Measurements from ENCODE around the gene CACNG3. TPM values are rescaled to one million over a fixed set of nuclear protein-coding genes. Genes with fewer than 3 reads are reported as not detected.

CACNG3 gene
- total RNA-seq, 2 experiments from 2014 or later: not detected

DNA sequence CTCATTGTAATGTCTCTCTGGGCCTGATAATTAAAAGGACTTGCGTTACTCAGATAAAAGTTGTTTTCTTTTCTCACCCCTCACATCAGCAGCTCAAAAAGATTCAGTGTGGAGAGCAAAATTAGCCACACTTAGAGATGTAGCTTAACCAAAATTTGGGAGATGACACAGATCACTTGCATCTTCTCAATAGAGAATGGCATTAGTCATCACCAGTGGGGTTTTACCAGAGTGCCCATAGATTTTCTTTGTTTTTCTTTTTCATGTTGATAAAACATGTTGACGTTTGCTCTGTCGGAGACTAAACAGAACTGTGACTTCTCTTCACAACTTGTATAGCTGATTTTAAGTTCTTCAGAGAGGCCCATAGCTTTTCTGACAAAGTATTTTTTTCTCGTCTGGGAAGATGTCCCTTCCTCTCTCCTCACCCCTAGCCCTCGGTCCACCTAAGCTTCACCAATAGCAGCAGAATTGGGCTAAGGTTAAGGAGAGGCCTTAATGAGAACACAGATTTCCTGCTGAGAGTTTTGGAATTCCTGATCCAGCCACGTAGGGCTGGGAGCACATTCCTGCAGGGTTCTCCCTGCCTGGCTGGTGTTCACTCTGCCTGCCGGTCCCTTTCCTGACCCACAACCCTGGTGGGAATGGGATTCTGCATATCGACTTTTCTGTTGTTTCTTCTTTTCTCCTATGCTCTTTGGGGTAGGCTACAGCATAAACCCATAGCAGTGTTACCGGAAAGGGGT lies 92.6 kb downstream of the CACNG3 start:
- Mint-ChIP-seq H3K9me3 (no peaks in the 10 kb centered on the region), H3K27ac (no peak overlapping the region), H3K4me1 (ENCODE audit: low read depth) (no peaks in the 10 kb centered on the region), H3K36me3 (ENCODE audit: low read depth) (no peaks in the 10 kb centered on the region), H3K4me3 (no peak overlapping the region), H3K27me3 (peaks cover 8% of the 10 kb centered on the region)
- TF ChIP-seq CTCF (IDR thresholded peaks at IDR 0.05): no peak
- no peaks in the 10 kb centered on the region for H3K9me3 ChIP-seq (ENCODE audit: control insufficient read depth in 1 of 2, insufficient read depth in 1 of 2, low read length in 2 of 2)
- no peak overlapping the region for H3K27ac ChIP-seq (ENCODE audit: low read depth in 1 of 2, low read length in 2 of 2)
- H3K27me3 ChIP-seq (ENCODE audit: control insufficient read depth in 1 of 2, insufficient read depth in 2 of 2, low read length in 2 of 2): no peaks in the 10 kb centered on the region
- no peaks in the 10 kb centered on the region for H3K36me3 ChIP-seq (ENCODE audit: insufficient read depth, low read length)
- intact Hi-C loops (cut with DNase I, micrococcal nuclease): no loop called here
- H3K4me1 ChIP-seq (ENCODE audit: insufficient read depth, low read length): no peaks in the 10 kb centered on the region
- H3K4me3 ChIP-seq (ENCODE audit: low read length): no peak overlapping the region
- ChIA-PET CTCF (no interaction called here), POLR2A (no interaction called here)
- ATAC-seq (ENCODE audit: poor library complexity) (no peak), DNase-seq (no peak)

GRCh38 chr16:24349320-24349719 lies 93.2 kb downstream of the CACNG3 start:
- Mint-ChIP-seq H3K9me3 (no peaks in the 10 kb centered on the region), H3K4me3 (no peak overlapping the region), H3K36me3 (ENCODE audit: low read depth) (no peaks in the 10 kb centered on the region), H3K4me1 (ENCODE audit: low read depth) (no peaks in the 10 kb centered on the region), H3K27me3 (peaks cover 10% of the 10 kb centered on the region), H3K27ac (no peak overlapping the region)
- ChIA-PET CTCF (no interaction called here), POLR2A (no interaction called here)
- DNase-seq: no peak
- Histone ChIP-seq H3K9me3 (ENCODE audit: control insufficient read depth in 1 of 2, insufficient read depth in 1 of 2, low read length in 2 of 2) (no peaks in the 10 kb centered on the region), H3K4me1 (ENCODE audit: insufficient read depth, low read length) (no peaks in the 10 kb centered on the region), H3K27ac (ENCODE audit: low read depth in 1 of 2, low read length in 2 of 2) (no peak overlapping the region), H3K4me3 (ENCODE audit: low read length) (no peak overlapping the region), H3K27me3 (ENCODE audit: control insufficient read depth in 1 of 2, insufficient read depth in 2 of 2, low read length in 2 of 2) (no peaks in the 10 kb centered on the region), H3K36me3 (ENCODE audit: insufficient read depth, low read length) (no peaks in the 10 kb centered on the region)
- intact Hi-C loops (cut with DNase I, micrococcal nuclease): no loop called here
- no peak for ATAC-seq (ENCODE audit: poor library complexity)
- TF ChIP-seq CTCF (IDR thresholded peaks at IDR 0.05): no peak

DNA sequence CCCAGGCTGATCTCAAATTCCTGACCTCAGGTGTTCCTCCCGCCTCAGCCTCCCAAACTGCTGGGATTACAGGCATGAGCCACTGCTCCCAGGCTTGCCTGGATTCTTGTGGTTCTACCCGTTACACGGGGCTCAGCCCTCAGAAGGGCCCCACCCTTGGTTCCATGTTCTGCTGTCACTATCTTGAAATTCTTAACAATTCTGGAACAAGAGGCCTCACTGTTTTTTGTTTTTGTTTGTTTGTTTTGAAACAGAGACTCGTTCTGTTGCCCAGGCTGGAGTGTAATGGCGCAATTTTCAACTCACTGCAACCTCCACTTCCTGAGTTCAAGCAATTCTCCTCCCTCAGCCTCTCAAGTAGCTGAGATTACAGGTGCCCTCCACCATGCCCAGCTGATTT lies 96.6 kb downstream of the CACNG3 start:
- Mint-ChIP-seq H3K9me3 (no peaks in the 10 kb centered on the region), H3K4me1 (ENCODE audit: low read depth) (no peaks in the 10 kb centered on the region), H3K36me3 (ENCODE audit: low read depth) (no peaks in the 10 kb centered on the region), H3K4me3 (no peak overlapping the region), H3K27me3 (peaks cover 7% of the 10 kb centered on the region), H3K27ac (no peak overlapping the region)
- Histone ChIP-seq H3K9me3 (ENCODE audit: control insufficient read depth in 1 of 2, insufficient read depth in 1 of 2, low read length in 2 of 2) (peaks cover 0 to 3% of the 10 kb centered on the region in 2 experiments), H3K27me3 (ENCODE audit: control insufficient read depth in 1 of 2, insufficient read depth in 2 of 2, low read length in 2 of 2) (no peaks in the 10 kb centered on the region), H3K4me3 (ENCODE audit: low read length) (no peak overlapping the region), H3K27ac (ENCODE audit: low read depth in 1 of 2, low read length in 2 of 2) (no peak overlapping the region), H3K36me3 (ENCODE audit: insufficient read depth, low read length) (no peaks in the 10 kb centered on the region), H3K4me1 (ENCODE audit: insufficient read depth, low read length) (no peaks in the 10 kb centered on the region)
- no peak for DNase-seq
- POLR2A ChIA-PET: no interaction called here
- intact Hi-C loops (cut with DNase I, micrococcal nuclease): no loop called here
- no peak for TF ChIP-seq CTCF (IDR thresholded peaks at IDR 0.05)
- CTCF ChIA-PET: no interaction called here
- no peak for ATAC-seq (ENCODE audit: poor library complexity)

All from CD4-positive, alpha-beta T cell (primary cell).